ENCODE measurements around the gene MRS2.
A peak's percentile ranks its signal among the peaks of the same experiment; 100 is the strongest.

MRS2 gene

DNA sequence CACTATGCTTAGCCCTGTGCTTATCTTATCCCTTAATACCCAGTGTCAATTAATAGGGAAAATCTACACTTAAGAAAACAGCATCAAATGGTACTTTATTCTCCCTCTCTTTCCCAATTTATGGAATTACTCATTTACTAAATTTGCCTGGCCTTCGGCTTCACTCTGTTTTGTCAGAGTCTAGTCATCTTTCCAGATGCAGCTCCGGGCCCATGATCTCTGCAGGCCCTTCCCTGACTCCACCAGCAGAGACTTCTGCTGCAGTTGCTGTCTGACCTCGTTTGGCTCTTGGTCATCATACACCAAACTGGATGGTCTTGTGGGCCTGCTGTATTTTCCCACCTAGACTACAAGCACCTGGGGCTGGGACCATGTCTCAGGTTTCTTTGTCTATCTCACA lies 27.4 kb downstream of the MRS2 start:
- DNase-seq (ENCODE audit: low read depth): peak; percentile 10

- DNase-seq (ENCODE audit: low read depth): peak; percentile 11
Measured at GRCh38 chr6:24431045-24431451, 28.3 kb downstream of the MRS2 start.

DNA sequence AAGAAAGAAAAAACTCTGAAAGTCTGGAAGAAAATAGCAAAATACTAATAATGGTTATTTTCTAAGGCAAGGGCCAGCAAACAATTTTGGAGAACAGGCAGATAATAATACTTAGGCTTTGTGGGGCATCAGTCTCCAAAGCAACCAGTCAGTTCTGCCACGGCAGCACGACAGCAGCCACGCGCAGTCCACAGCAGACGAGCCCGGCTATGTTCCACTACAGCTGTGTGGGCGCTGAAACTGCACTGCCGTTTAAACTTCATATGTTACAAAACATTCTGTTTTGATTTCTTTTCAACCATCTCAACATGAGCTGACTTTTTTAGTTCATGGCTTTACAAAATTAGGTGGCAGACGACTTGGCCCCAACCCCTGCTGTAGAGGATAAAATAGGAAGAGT lies 29.9 kb downstream of the MRS2 start:
- DNase-seq (ENCODE audit: low read depth): no peak

GRCh38 chr6:24436979-24437378 lies 34.2 kb downstream of the MRS2 start:
- no peak for DNase-seq (ENCODE audit: low read depth)

GRCh38 chr6:24439858-24440539 lies 37.3 kb downstream of the MRS2 start:
- no peak for DNase-seq (ENCODE audit: low read depth)

DNA sequence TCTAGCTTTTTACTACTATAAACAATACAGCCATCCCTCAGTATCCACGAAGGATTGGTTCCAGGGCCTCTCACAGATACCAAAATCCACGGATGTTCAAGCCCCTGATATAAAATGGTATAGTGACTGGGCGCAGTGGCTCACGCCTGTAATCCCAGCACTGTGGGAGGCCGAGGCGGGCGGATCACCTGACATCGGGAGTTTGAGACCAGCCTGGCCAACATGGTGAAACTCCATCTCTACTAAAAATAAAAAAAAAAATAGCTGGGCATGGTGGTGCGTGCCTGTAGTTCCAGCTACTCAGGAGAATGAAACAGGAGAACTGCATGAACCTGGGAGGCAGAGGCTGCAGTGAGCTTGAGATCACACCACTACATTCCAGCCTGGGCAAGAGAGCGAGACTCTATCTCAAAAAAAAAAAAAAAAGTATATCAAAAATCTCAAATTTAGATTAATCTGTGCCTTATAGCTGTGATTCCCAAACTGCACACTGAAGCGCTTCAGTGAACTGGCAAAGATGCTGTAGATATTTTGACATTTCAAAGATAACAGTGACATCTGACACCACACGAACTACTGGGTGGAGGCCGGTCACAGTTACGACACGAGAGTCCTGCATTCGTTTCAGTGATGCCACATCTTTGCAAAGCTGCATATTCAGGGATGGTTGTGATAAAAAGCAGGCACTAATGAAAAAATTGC lies 38.3 kb downstream of the MRS2 start:
- no peak for DNase-seq (ENCODE audit: low read depth)

GRCh38 chr6:24441599-24441904 lies 38.8 kb downstream of the MRS2 start:
- no peak for DNase-seq (ENCODE audit: low read depth)

GRCh38 chr6:24444588-24444987 lies 41.9 kb downstream of the MRS2 start:
- no peak for DNase-seq (ENCODE audit: low read depth)

GRCh38 chr6:24445704-24446103 lies 43.0 kb downstream of the MRS2 start:
- no peak for DNase-seq (ENCODE audit: low read depth)

GRCh38 chr6:24446670-24447069 lies 43.9 kb downstream of the MRS2 start:
- no peak for DNase-seq (ENCODE audit: low read depth)

- no peak for DNase-seq (ENCODE audit: low read depth)
Measured at GRCh38 chr6:24448396-24448795, 45.7 kb downstream of the MRS2 start.

GRCh38 chr6:24448828-24449525 lies 46.2 kb downstream of the MRS2 start:
- no peak for DNase-seq (ENCODE audit: low read depth)

GRCh38 chr6:24451581-24452388 lies 49.0 kb downstream of the MRS2 start:
- DNase-seq (ENCODE audit: low read depth): no peak

DNA sequence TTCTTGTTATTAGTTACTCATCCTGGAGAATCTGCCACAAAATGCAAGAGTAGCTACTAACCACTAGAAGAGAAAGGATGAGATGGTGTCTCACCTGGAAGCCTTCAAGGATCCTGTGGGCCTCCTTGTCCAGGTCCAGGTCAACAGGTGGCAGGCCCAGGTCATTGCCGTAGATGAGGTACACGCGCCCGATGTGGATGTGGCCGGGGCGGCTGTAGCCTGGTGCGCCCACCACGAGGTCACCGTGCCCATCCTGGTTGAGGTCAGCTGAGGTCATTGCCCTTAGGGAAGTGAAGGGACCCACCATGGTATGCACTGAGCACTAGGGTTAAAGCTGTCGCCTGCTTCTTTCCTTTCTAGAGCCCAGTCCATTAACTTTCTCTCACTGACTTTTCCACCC lies 51.2 kb downstream of the MRS2 start:
- DNase-seq (ENCODE audit: low read depth): no peak

DNA sequence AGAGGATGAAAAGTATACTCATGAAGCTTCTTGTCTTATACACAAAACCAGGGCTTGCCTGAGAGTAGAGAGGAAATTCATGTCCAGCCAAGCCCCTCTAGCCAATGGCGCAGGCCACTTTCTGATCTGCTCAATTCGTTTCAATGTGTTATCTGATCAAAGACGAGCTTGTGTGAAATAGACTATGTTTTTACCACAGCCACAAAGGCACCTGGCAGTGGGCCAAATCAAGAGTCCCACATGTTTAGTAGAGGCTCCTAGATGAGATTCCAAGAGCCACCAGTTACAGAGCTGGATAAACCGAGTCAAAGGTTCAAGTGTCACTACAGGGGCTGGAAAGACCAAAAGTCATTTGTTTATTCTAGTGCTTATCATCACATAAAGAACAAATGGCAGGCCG lies 51.7 kb downstream of the MRS2 start:
- DNase-seq (ENCODE audit: low read depth): no peak

DNA sequence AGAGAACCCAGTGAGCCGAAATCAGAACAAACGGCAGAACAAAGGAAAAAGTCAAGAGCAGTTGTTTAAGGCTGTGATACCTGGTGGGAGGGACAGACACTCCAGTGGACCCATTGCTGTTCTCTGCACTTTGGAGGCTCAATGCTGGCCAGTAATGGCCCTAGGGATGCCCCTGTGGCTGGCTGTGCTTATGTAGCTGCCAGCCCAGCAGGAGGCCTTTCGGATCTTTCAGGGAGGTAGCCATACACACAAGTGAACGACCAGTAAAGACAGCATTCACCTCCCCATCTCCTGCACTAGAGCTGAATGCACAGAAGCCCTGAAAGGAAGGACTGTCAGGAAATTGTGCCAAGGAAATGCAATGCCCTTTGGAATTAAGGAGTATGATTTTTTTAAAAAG lies 52.3 kb downstream of the MRS2 start:
- no peak for DNase-seq (ENCODE audit: low read depth)

- no peak for DNase-seq (ENCODE audit: low read depth)
Measured at GRCh38 chr6:24458134-24458533, 55.4 kb downstream of the MRS2 start.

- DNase-seq (ENCODE audit: low read depth): no peak
Measured at GRCh38 chr6:24458941-24459340, 56.2 kb downstream of the MRS2 start.

DNA sequence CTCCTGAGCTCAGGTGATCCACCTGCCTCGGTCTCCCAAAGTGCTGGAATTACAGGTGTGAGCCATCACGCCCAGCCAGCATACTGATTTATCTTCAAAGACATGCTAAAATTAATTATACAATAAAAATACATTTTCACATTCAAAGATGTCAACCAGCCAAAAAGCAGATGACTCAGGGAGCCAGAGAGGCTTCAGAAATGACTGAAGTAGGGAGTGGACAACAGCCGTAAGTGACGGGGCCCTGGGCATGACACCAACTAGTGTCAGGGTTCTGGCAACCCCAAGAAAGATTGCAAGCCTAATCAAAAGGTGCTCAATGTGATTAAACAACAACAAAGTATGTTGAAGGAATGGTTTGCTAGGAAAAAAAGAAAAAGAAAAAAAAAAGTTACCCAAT lies 58.2 kb downstream of the MRS2 start:
- no peak for DNase-seq (ENCODE audit: low read depth)

- no peak for DNase-seq (ENCODE audit: low read depth)
Measured at GRCh38 chr6:24464253-24465038, 61.7 kb downstream of the MRS2 start.

DNA sequence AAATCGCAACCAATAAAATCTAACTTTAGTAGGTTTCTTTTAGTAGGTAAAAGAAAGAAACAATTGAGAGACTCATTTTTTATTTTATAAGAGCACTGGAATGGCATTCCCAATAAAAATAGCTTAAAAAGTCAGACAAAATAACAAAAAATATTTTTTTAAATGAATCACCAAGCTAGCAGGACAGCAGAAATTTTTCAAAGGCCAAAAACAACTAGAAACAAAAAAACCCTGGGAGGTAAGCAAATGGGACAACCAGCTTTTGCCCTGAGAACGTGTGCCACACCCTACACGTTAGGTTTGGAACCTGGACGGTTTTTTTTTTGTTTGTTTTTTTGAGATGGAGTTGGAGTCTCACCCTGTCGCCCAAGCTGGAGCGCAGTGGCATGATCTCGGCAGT lies 67.1 kb downstream of the MRS2 start:
- no peak for DNase-seq (ENCODE audit: low read depth)

GRCh38 chr6:24472181-24472580 lies 69.4 kb downstream of the MRS2 start:
- DNase-seq (ENCODE audit: low read depth): no peak

Measured in GM04504 (cell line).